ENCODE data around the gene GALNT15. TPM values are rescaled to one million over a fixed set of nuclear protein-coding genes. Genes with fewer than 3 reads are reported as not detected.

GALNT15 gene
- total RNA-seq, 1 donor from 2014 or later: 0.95 TPM

DNA sequence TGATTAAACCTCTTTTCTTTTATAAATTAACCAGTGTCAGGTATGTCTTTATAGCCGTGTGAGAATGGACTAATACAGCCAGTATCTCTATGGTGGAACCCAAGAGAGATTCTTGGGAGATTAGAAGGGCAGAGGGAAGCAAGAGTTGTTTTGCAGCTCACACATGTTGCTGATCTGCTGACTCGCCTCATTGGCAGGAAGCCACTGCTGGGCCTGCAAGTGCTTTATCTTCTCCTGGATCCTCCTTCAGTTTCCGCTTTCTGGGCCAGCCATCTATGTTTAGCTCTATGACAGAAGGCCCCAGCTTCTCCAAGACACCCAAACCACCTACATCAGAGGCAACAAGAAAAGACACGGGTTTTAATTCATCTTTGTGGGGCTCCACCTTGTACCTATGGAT lies 23.4 kb upstream of the GALNT15 start:
- no peak overlapping the region for H3K4me3 ChIP-seq (ENCODE audit: insufficient read depth, low read depth, low read length)
- Mint-ChIP-seq H3K36me3 (ENCODE audit: low read depth, unreplicated experiment) (peaks cover 2% of the 10 kb centered on the region), H3K27ac (ENCODE audit: unreplicated experiment) (no peak overlapping the region), H3K4me1 (ENCODE audit: low read depth, unreplicated experiment) (peaks cover 8% of the 10 kb centered on the region), H3K4me3 (ENCODE audit: unreplicated experiment) (no peak overlapping the region), H3K27me3 (ENCODE audit: low read depth, unreplicated experiment) (peaks cover 2% of the 10 kb centered on the region), H3K9me3 (ENCODE audit: unreplicated experiment) (peaks cover 13% of the 10 kb centered on the region)
- no peaks in the 10 kb centered on the region for H3K27me3 ChIP-seq (ENCODE audit: insufficient read depth, low read length)
- peaks cover 3% of the 10 kb centered on the region for H3K4me1 ChIP-seq (ENCODE audit: insufficient read depth, low read length)
- no peak for TF ChIP-seq EZH2 (IDR thresholded peaks at IDR 0.05; ENCODE audit: insufficient read depth, low read length)
- TF ChIP-seq, protein P1, sequence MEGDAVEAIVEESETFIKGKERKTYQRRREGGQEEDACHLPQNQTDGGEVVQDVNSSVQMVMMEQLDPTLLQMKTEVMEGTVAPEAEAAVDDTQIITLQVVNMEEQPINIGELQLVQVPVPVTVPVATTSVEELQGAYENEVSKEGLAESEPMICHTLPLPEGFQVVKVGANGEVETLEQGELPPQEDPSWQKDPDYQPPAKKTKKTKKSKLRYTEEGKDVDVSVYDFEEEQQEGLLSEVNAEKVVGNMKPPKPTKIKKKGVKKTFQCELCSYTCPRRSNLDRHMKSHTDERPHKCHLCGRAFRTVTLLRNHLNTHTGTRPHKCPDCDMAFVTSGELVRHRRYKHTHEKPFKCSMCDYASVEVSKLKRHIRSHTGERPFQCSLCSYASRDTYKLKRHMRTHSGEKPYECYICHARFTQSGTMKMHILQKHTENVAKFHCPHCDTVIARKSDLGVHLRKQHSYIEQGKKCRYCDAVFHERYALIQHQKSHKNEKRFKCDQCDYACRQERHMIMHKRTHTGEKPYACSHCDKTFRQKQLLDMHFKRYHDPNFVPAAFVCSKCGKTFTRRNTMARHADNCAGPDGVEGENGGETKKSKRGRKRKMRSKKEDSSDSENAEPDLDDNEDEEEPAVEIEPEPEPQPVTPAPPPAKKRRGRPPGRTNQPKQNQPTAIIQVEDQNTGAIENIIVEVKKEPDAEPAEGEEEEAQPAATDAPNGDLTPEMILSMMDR (IDR thresholded peaks at IDR 0.05; ENCODE audit: insufficient read depth, low read depth, low read length): no peak
- H2AFZ ChIP-seq (ENCODE audit: low read depth, low read length): no peak overlapping the region
- H4K20me1 ChIP-seq (ENCODE audit: insufficient read depth, low read length): no peaks in the 10 kb centered on the region
- no peaks in the 10 kb centered on the region for H3K36me3 ChIP-seq (ENCODE audit: insufficient read depth, low read length)
- no peak overlapping the region for H3K4me2 ChIP-seq (ENCODE audit: low read length)
- no peak overlapping the region for H3K9ac ChIP-seq (ENCODE audit: low read length)
- no peaks in the 10 kb centered on the region for H3K79me2 ChIP-seq (ENCODE audit: insufficient read depth, low read length)
- H3K9me3 ChIP-seq (ENCODE audit: insufficient read depth, low read depth, low read length): no peaks in the 10 kb centered on the region
- no peak for FAIRE-seq
- DNase-seq (ENCODE audit: low read depth): peak; percentile 92
- H3K27ac ChIP-seq (ENCODE audit: low read depth, low read length): no peak overlapping the region

GRCh38 chr3:16168211-16168610 lies 6.3 kb upstream of the GALNT15 start:
- Mint-ChIP-seq H3K27me3 (ENCODE audit: low read depth, unreplicated experiment) (peaks cover 4% of the 10 kb centered on the region), H3K9me3 (ENCODE audit: unreplicated experiment) (peaks cover 29% of the 10 kb centered on the region), H3K4me3 (ENCODE audit: unreplicated experiment) (no peak overlapping the region), H3K4me1 (ENCODE audit: low read depth, unreplicated experiment) (no peaks in the 10 kb centered on the region), H3K36me3 (ENCODE audit: low read depth, unreplicated experiment) (peaks cover 4% of the 10 kb centered on the region), H3K27ac (ENCODE audit: unreplicated experiment) (no peak overlapping the region)
- Histone ChIP-seq H3K36me3 (ENCODE audit: insufficient read depth, low read length) (no peaks in the 10 kb centered on the region), H3K9ac (ENCODE audit: low read length) (no peak overlapping the region), H3K27me3 (ENCODE audit: insufficient read depth, low read length) (no peaks in the 10 kb centered on the region), H3K4me3 (ENCODE audit: insufficient read depth, low read depth, low read length) (no peak overlapping the region), H3K4me2 (ENCODE audit: low read length) (no peak overlapping the region), H3K9me3 (ENCODE audit: insufficient read depth, low read depth, low read length) (no peaks in the 10 kb centered on the region), H3K79me2 (ENCODE audit: insufficient read depth, low read length) (no peaks in the 10 kb centered on the region), H3K4me1 (ENCODE audit: insufficient read depth, low read length) (peaks cover 8% of the 10 kb centered on the region), H4K20me1 (ENCODE audit: insufficient read depth, low read length) (no peaks in the 10 kb centered on the region), H3K27ac (ENCODE audit: low read depth, low read length) (no peak overlapping the region), H2AFZ (ENCODE audit: low read depth, low read length) (no peak overlapping the region)
- TF ChIP-seq, protein P1 (IDR thresholded peaks at IDR 0.05; ENCODE audit: insufficient read depth, low read depth, low read length): no peak
- TF ChIP-seq EZH2 (IDR thresholded peaks at IDR 0.05; ENCODE audit: insufficient read depth, low read length): no peak
- DNase-seq (ENCODE audit: low read depth): no peak
- FAIRE-seq: no peak

DNA sequence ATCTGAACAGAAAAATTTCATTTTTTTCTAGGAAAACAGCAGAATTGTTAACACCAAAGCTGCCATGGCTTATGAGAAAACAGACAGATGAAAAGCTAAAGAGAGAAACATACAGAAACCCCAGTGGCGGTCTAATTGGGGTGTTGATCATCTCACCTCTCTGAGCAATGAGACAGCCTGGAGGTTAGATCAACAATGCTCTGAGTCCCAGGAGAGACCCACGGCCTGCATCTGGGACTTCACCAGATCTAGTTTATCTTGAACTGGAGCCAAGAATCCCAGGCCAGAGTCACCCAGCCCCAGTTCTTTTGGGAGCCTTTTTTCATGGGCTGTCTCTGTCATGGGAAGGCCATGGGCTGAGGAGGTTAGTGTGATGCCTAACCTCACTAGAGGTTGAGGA lies 3.5 kb upstream of the GALNT15 start:
- H3K27ac ChIP-seq (ENCODE audit: low read depth, low read length): no peak overlapping the region
- no peak overlapping the region for H3K9ac ChIP-seq (ENCODE audit: low read length)
- no peak overlapping the region for H3K4me3 Mint-ChIP-seq (ENCODE audit: unreplicated experiment)
- H3K36me3 ChIP-seq (ENCODE audit: insufficient read depth, low read length): no peaks in the 10 kb centered on the region
- no peak overlapping the region for H2AFZ ChIP-seq (ENCODE audit: low read depth, low read length)
- no peaks in the 10 kb centered on the region for H4K20me1 ChIP-seq (ENCODE audit: insufficient read depth, low read length)
- TF ChIP-seq EZH2 (IDR thresholded peaks at IDR 0.05; ENCODE audit: insufficient read depth, low read length): no peak
- TF ChIP-seq, protein P1 (IDR thresholded peaks at IDR 0.05; ENCODE audit: insufficient read depth, low read depth, low read length): no peak
- H3K4me3 ChIP-seq (ENCODE audit: insufficient read depth, low read depth, low read length): no peak overlapping the region
- H3K27me3 ChIP-seq (ENCODE audit: insufficient read depth, low read length): no peaks in the 10 kb centered on the region
- H3K27ac Mint-ChIP-seq (ENCODE audit: unreplicated experiment): no peak overlapping the region
- DNase-seq (ENCODE audit: low read depth) (no peak), FAIRE-seq (no peak)
- peaks cover 11% of the 10 kb centered on the region for H3K4me1 Mint-ChIP-seq (ENCODE audit: low read depth, unreplicated experiment)
- H3K9me3 ChIP-seq (ENCODE audit: insufficient read depth, low read depth, low read length): no peaks in the 10 kb centered on the region
- H3K27me3 Mint-ChIP-seq (ENCODE audit: low read depth, unreplicated experiment): peaks cover 4% of the 10 kb centered on the region
- no peaks in the 10 kb centered on the region for H3K36me3 Mint-ChIP-seq (ENCODE audit: low read depth, unreplicated experiment)
- peaks cover 10% of the 10 kb centered on the region for H3K9me3 Mint-ChIP-seq (ENCODE audit: unreplicated experiment)
- H3K4me1 ChIP-seq (ENCODE audit: insufficient read depth, low read length): peaks cover 31% of the 10 kb centered on the region
- no peaks in the 10 kb centered on the region for H3K79me2 ChIP-seq (ENCODE audit: insufficient read depth, low read length)
- H3K4me2 ChIP-seq (ENCODE audit: low read length): peak overlapping the region; percentile 28

Data from astrocyte (in vitro differentiated cells and primary cell).